Activated CD8-positive, alpha-beta memory T cell treated with anti-CD3 and anti-CD28 coated beads, Interleukin-2, amount 50 U/mL, for 1 hour (primary cell): ENCODE data around the gene EXTL1.

ENCODE experiments used
- DNase-seq: peaks from one replicate; pipeline ENCODE4 v3.0.0-alpha.2; 2020; ENCODE audit errors: extremely low read depth

Gene EXTL1

GRCh38 chr1:26022404-26022779 is 817 bp downstream of the EXTL1 start:
- DNase-seq, result no peak

- DNase-seq, result no peak
Measured at GRCh38 chr1:26023009-26023408, 1.4 kb downstream of the EXTL1 start.

- DNase-seq, result no peak
Measured at GRCh38 chr1:26023826-26024225, 2.3 kb downstream of the EXTL1 start.

- no peak for DNase-seq
Measured at GRCh38 chr1:26025060-26025459, 3.5 kb downstream of the EXTL1 start.

- DNase-seq, result no peak
Measured at GRCh38 chr1:26025517-26025916, 3.9 kb downstream of the EXTL1 start.

GRCh38 chr1:26027716-26028489 is 6.3 kb downstream of the EXTL1 start:
- DNase-seq, result no peak

- DNase-seq, result no peak
Measured at GRCh38 chr1:26028490-26028980, 7.0 kb downstream of the EXTL1 start.

- no peak for DNase-seq
Measured at GRCh38 chr1:26029054-26029863, 7.7 kb downstream of the EXTL1 start.

GRCh38 chr1:26029864-26030481 is 8.4 kb downstream of the EXTL1 start:
- no peak for DNase-seq

- DNase-seq, result no peak
Measured at GRCh38 chr1:26031196-26031595, 9.6 kb downstream of the EXTL1 start.

GRCh38 chr1:26031611-26032220 is 10.1 kb downstream of the EXTL1 start:
- DNase-seq, result no peak

- no peak for DNase-seq
Measured at GRCh38 chr1:26032656-26033357, 11.2 kb downstream of the EXTL1 start.

GRCh38 chr1:26034504-26035202 is 13.1 kb downstream of the EXTL1 start:
- no peak for DNase-seq

- peak; percentile 86 for DNase-seq
Measured at GRCh38 chr1:26035203-26035958, 13.8 kb downstream of the EXTL1 start.

GRCh38 chr1:26035959-26036755 is 14.6 kb downstream of the EXTL1 start:
- peak; percentile 23 for DNase-seq

GRCh38 chr1:26036756-26037281 is 15.2 kb downstream of the EXTL1 start:
- DNase-seq, result no peak

- DNase-seq, result no peak
Measured at GRCh38 chr1:26037904-26038303, 16.3 kb downstream of the EXTL1 start.

- DNase-seq, result no peak
Measured at GRCh38 chr1:26038477-26038876, 16.9 kb downstream of the EXTL1 start.

GRCh38 chr1:26038904-26039303 is 17.3 kb downstream of the EXTL1 start:
- DNase-seq, result no peak
